ENCODE measurements around the gene GRB7. TPM values are rescaled to one million over a fixed set of nuclear protein-coding genes. Genes with fewer than 3 reads are reported as not detected.

The GRB7 gene
- total and polyA plus RNA-seq, 2 donors (not counting 3 experiments of a cell fraction or from before 2014, with no cell fraction given): 0.04 TPM; not detected in 1

GRCh38 chr17:39694593-39694992 lies 43.1 kb upstream of the GRB7 start:
- Histone ChIP-seq H3K4me1 (ENCODE audit: control insufficient read depth, extremely low read depth, insufficient read depth, low read length) (no peaks in the 10 kb centered on the region), H4K20me1 (replicated peaks; ENCODE audit: control insufficient read depth, extremely low read depth, insufficient read depth, low read length) (no peaks in the 10 kb centered on the region), H3K4me3 (replicated peaks in 1 of 3; ENCODE audit: insufficient read depth in 1 of 3, low read depth in 1 of 3, low read length in 3 of 3) (no peak overlapping the region), H3K9me3 (replicated peaks; ENCODE audit: control insufficient read depth, insufficient read depth, low read length) (no peaks in the 10 kb centered on the region), H3K36me3 (ENCODE audit: control insufficient read depth in 2 of 2, extremely low read depth in 1 of 2, insufficient read depth in 2 of 2, low read length in 2 of 2) (no peaks in the 10 kb centered on the region), H3K79me2 (ENCODE audit: control insufficient read depth, insufficient read depth, low read length) (no peaks in the 10 kb centered on the region), H3K27me3 (ENCODE audit: control insufficient read depth in 2 of 2, insufficient read depth in 2 of 2, low read length in 2 of 2) (no peaks in the 10 kb centered on the region), H3K9ac (replicated peaks; ENCODE audit: extremely low read depth, insufficient read depth, low read length) (no peak overlapping the region), H3K9me1 (replicated peaks; ENCODE audit: control insufficient read depth, extremely low read depth, insufficient read depth, low read length) (no peaks in the 10 kb centered on the region), H3K4me2 (ENCODE audit: insufficient read depth, low read length) (no peak overlapping the region), H3K27ac (ENCODE audit: insufficient read depth, low read depth, low read length) (no peak overlapping the region), H2AFZ (ENCODE audit: low read depth, low read length) (no peak overlapping the region)
- intact Hi-C loops (cut with micrococcal nuclease) (no loop called here), dilution Hi-C loops (cut with MboI; ENCODE audit: extremely low pct_ligation_motif_present, low sequenced_read_pairs) (no loop called here)
- POLR2A ChIA-PET: no interaction called here
- no peak for TF ChIP-seq MAX (IDR thresholded peaks at IDR 0.05; ENCODE audit: insufficient read depth, insufficient read length)
- FAIRE-seq (no peak), DNase-seq (ENCODE audit: low read depth, low spot score) (no peak)
- CTCF ChIA-PET: interaction anchor here (0.8 to 1.5 kb wide), 3 partner anchors 24 to 73 kb away, joined by 3 read pairs; no protein-coding TSS in a partner anchor
- BruUV-seq (replicated peaks): no TSS peak

DNA sequence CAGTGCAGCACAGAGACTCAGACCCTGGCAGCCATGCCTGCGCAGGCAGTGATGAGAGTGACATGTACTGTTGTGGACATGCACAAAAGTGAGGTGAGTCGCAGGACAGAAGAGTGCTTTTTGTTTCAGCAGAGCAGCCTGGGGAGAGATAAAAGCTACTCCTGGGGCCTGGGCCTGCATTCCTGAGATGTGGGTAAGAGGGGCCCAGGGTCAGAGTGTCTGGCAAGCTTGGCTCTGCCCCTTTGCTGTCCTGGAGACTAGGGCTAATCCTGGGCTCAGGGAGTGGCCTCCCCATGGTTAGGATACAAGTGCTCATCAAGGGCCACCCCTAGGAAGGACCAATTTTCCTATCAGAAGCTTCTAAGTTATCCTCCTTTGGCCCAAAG lies 42.7 kb upstream of the GRB7 start:
- TF ChIP-seq POLR2A (IDR thresholded peaks at IDR 0.05; ENCODE audit: low read depth, low read length) (no peak), MAX (IDR thresholded peaks at IDR 0.05; ENCODE audit: insufficient read depth, insufficient read length) (no peak), EZH2 (IDR thresholded peaks at IDR 0.05; ENCODE audit: borderline replicate concordance, low read depth, low read length, severe bottlenecking) (no peak), JUN (IDR thresholded peaks at IDR 0.05; ENCODE audit: borderline replicate concordance, insufficient read depth, insufficient read length, low read depth) (no peak), GATA2 (IDR thresholded peaks at IDR 0.05; ENCODE audit: insufficient read depth, insufficient read length, low read depth, low read length) (no peak), POLR2AphosphoS5 (IDR thresholded peaks at IDR 0.05; ENCODE audit: insufficient read depth, low read depth, low read length) (no peak), MYC (IDR thresholded peaks at IDR 0.05; ENCODE audit: low read depth, low read length) (no peak), FOS (IDR thresholded peaks at IDR 0.05; ENCODE audit: borderline replicate concordance, insufficient read depth, low read length) (no peak)
- TF ChIP-seq, protein P1, sequence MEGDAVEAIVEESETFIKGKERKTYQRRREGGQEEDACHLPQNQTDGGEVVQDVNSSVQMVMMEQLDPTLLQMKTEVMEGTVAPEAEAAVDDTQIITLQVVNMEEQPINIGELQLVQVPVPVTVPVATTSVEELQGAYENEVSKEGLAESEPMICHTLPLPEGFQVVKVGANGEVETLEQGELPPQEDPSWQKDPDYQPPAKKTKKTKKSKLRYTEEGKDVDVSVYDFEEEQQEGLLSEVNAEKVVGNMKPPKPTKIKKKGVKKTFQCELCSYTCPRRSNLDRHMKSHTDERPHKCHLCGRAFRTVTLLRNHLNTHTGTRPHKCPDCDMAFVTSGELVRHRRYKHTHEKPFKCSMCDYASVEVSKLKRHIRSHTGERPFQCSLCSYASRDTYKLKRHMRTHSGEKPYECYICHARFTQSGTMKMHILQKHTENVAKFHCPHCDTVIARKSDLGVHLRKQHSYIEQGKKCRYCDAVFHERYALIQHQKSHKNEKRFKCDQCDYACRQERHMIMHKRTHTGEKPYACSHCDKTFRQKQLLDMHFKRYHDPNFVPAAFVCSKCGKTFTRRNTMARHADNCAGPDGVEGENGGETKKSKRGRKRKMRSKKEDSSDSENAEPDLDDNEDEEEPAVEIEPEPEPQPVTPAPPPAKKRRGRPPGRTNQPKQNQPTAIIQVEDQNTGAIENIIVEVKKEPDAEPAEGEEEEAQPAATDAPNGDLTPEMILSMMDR (IDR thresholded peaks at IDR 0.05; ENCODE audit: extremely low read depth in 1 of 2, insufficient read depth in 1 of 2, low read depth in 1 of 2, low read length in 2 of 2): no peak
- ChIA-PET POLR2A (no interaction called here), CTCF (interaction anchor here (0.8 to 1.5 kb wide), 4 partner anchors 24 to 73 kb away, joined by 3 read pairs; no protein-coding TSS in a partner anchor)
- H3K4me3 ChIP-seq (replicated peaks in 1 of 3; ENCODE audit: insufficient read depth in 1 of 3, low read depth in 1 of 3, low read length in 3 of 3): no peak overlapping the region
- H3K27ac ChIP-seq (ENCODE audit: insufficient read depth, low read depth, low read length): no peak overlapping the region
- FAIRE-seq: no peak
- no peaks in the 10 kb centered on the region for H3K27me3 ChIP-seq (ENCODE audit: control insufficient read depth in 2 of 2, insufficient read depth in 2 of 2, low read length in 2 of 2)
- no peaks in the 10 kb centered on the region for H3K36me3 ChIP-seq (ENCODE audit: control insufficient read depth in 2 of 2, extremely low read depth in 1 of 2, insufficient read depth in 2 of 2, low read length in 2 of 2)
- no peaks in the 10 kb centered on the region for H3K79me2 ChIP-seq (ENCODE audit: control insufficient read depth, insufficient read depth, low read length)
- no peak for DNase-seq (ENCODE audit: low read depth, low spot score)
- intact Hi-C loops (cut with micrococcal nuclease): no loop called here
- H3K4me2 ChIP-seq (ENCODE audit: insufficient read depth, low read length): no peak overlapping the region
- no peaks in the 10 kb centered on the region for H3K9me1 ChIP-seq (replicated peaks; ENCODE audit: control insufficient read depth, extremely low read depth, insufficient read depth, low read length)
- dilution Hi-C loops (cut with MboI; ENCODE audit: extremely low pct_ligation_motif_present, low sequenced_read_pairs): no loop called here
- H3K4me1 ChIP-seq (ENCODE audit: control insufficient read depth, extremely low read depth, insufficient read depth, low read length): no peaks in the 10 kb centered on the region
- H3K9me3 ChIP-seq (replicated peaks; ENCODE audit: control insufficient read depth, insufficient read depth, low read length): no peaks in the 10 kb centered on the region
- no peak overlapping the region for H2AFZ ChIP-seq (ENCODE audit: low read depth, low read length)
- H4K20me1 ChIP-seq (replicated peaks; ENCODE audit: control insufficient read depth, extremely low read depth, insufficient read depth, low read length): no peaks in the 10 kb centered on the region
- no TSS peak for BruUV-seq (replicated peaks)
- no peak overlapping the region for H3K9ac ChIP-seq (replicated peaks; ENCODE audit: extremely low read depth, insufficient read depth, low read length)

All from endothelial cell of umbilical vein (primary cell).